GM21786 (cell line): ENCODE data around the gene GALNT17.

Experiments
- ATAC-seq: cut with Tn5 transposase; IDR thresholded peaks from one replicate; pipeline ENCODE4 v1.9.1; 2021; ENCODE audit not compliant: unreplicated experiment

Gene GALNT17

GRCh38 chr7:71332207-71332606 is 200.3 kb downstream of the GALNT17 start:
- ATAC-seq, result no peak

- ATAC-seq, result no peak
Observed at GRCh38 chr7:71334541-71334940, 202.6 kb downstream of the GALNT17 start.

GRCh38 chr7:71338866-71339265 is 206.9 kb downstream of the GALNT17 start:
- ATAC-seq, result no peak

- ATAC-seq, result no peak
Observed at GRCh38 chr7:71339924-71340323, 208.0 kb downstream of the GALNT17 start.

GRCh38 chr7:71342202-71342601 is 210.3 kb downstream of the GALNT17 start:
- no peak for ATAC-seq

GRCh38 chr7:71343039-71343438 is 211.1 kb downstream of the GALNT17 start:
- ATAC-seq, result no peak

GRCh38 chr7:71343892-71344291 is 211.9 kb downstream of the GALNT17 start:
- no peak for ATAC-seq

- no peak for ATAC-seq
Observed at GRCh38 chr7:71345117-71345884, 213.4 kb downstream of the GALNT17 start.

GRCh38 chr7:71348821-71349681 is 217.1 kb downstream of the GALNT17 start:
- ATAC-seq, result no peak

- no peak for ATAC-seq
Observed at GRCh38 chr7:71349682-71350481, 217.9 kb downstream of the GALNT17 start.

GRCh38 chr7:71350680-71351079 is 218.7 kb downstream of the GALNT17 start:
- no peak for ATAC-seq

GRCh38 chr7:71354716-71355115 is 222.8 kb downstream of the GALNT17 start:
- ATAC-seq, result no peak

GRCh38 chr7:71361451-71362032 is 229.6 kb downstream of the GALNT17 start:
- no peak for ATAC-seq

- no peak for ATAC-seq
Observed at GRCh38 chr7:71362240-71362639, 230.3 kb downstream of the GALNT17 start.

- no peak for ATAC-seq
Observed at GRCh38 chr7:71363223-71363622, 231.3 kb downstream of the GALNT17 start.

GRCh38 chr7:71363627-71364026 is 231.7 kb downstream of the GALNT17 start:
- ATAC-seq, result no peak

GRCh38 chr7:71364551-71364950 is 232.6 kb downstream of the GALNT17 start:
- no peak for ATAC-seq

- ATAC-seq, result no peak
Observed at GRCh38 chr7:71372991-71373390, 241.0 kb downstream of the GALNT17 start.

- ATAC-seq, result no peak
Observed at GRCh38 chr7:71377062-71377461, 245.1 kb downstream of the GALNT17 start.

GRCh38 chr7:71377469-71377868 is 245.5 kb downstream of the GALNT17 start:
- ATAC-seq, result no peak

GRCh38 chr7:71384094-71384493 is 252.2 kb downstream of the GALNT17 start:
- no peak for ATAC-seq
